ENCODE data around the gene ANKRD52. TPM values are rescaled to one million over a fixed set of nuclear protein-coding genes. Genes with fewer than 3 reads are reported as not detected.

ANKRD52 gene
- total and polyA plus RNA-seq, 9 of the 15 experiments (the other 6 are each of a cell fraction or from before 2014, with no cell fraction given): 0.52 to 46.8 (median 7.9) TPM

GRCh38 chr12:56221232-56221756 is 36.9 kb downstream of the ANKRD52 start:
- H3K79me2 ChIP-seq (ENCODE audit: control insufficient read depth, insufficient read depth, low read length): peaks cover 47% of the 10 kb centered on the region
- peak overlapping the region; percentile 96 for H3K4me2 ChIP-seq (ENCODE audit: insufficient read depth, low read length)
- peaks cover 20 to 31% of the 10 kb centered on the region in 2 experiments; a peak in 4 of 5 replicates for H3K4me1 ChIP-seq (replicated peaks in 1 of 2; ENCODE audit: control insufficient read depth in 2 of 2, insufficient read depth in 2 of 2, low read length in 2 of 2)
- ATAC-seq (peak; percentile 5), DNase-seq (ENCODE audit: extremely low read depth in 1 of 4, low spot score in 3 of 4) (peak in 1 of 4 experiments; percentile 27), FAIRE-seq (no peak)
- POLR2A ChIA-PET: interaction anchor here (0.6 to 3.4 kb wide), 24 partner anchors 10 to 327 kb away, joined by 3 to 68 read pairs (median 6); partner anchors contain the start of genes COQ10A, CS, ESYT1 and MYL6
- H3K9me1 ChIP-seq (ENCODE audit: control insufficient read depth, insufficient read depth, low read length): no peaks in the 10 kb centered on the region
- H3K27me3 ChIP-seq (ENCODE audit: control insufficient read depth in 2 of 2, insufficient read depth in 2 of 2, low read length in 2 of 2): no peaks in the 10 kb centered on the region
- intact Hi-C loops (cut with micrococcal nuclease) (loop anchor here (10.0 kb wide), 1 partner anchor 176 kb away; the partner anchor contains the start of gene RPS26), in situ Hi-C loops (cut with MboI) (no loop called here)
- WGBS (ENCODE audit: insufficient coverage, low coverage, missing lambda C conversion rate): under 1% methylated on average over 18 of the region's 21 CpGs
- H3K36me3 ChIP-seq (ENCODE audit: control insufficient read depth, insufficient read depth, low read length): peaks cover 8% of the 10 kb centered on the region; the same call in 2 of the 3 replicates
- H4K20me1 ChIP-seq (replicated peaks; ENCODE audit: control insufficient read depth, insufficient read depth, low read length): no peaks in the 10 kb centered on the region
- H3K9me3 ChIP-seq (replicated peaks; ENCODE audit: control insufficient read depth, insufficient read depth, low read depth, low read length): no peaks in the 10 kb centered on the region
- H3K9ac ChIP-seq (ENCODE audit: insufficient read depth in 1 of 2, low read depth in 2 of 2, low read length in 2 of 2): peak overlapping the region; percentile 85 to 97
- CTCF ChIA-PET (ENCODE audit: low intra/inter-chr PET ratio): interaction anchor here (1.4 kb wide), 1 partner anchor 32 kb away, joined by 5 read pairs; the partner anchor contains the start of gene SMARCC2
- peak overlapping the region; percentile 96 for H2AFZ ChIP-seq (ENCODE audit: low read depth, low read length)
- peak overlapping the region; percentile 93 for H3K27ac ChIP-seq (ENCODE audit: extremely low read depth, low read depth, low read length)
- BruUV-seq (replicated peaks): TSS peak; percentile 92
- peak overlapping the region; percentile 90 for H3K4me3 ChIP-seq
- no peak for TF ChIP-seq PTTG1 (tag; IDR thresholded peaks at IDR 0.05; ENCODE audit: low read depth)
- TF ChIP-seq TFAM (CRISPR knock-in tag; conservative IDR thresholded peaks at IDR 0.05): no peak
- TF ChIP-seq FOS (IDR thresholded peaks at IDR 0.05; ENCODE audit: extremely low read depth, insufficient read length): no peak
- no peak for TF ChIP-seq POLR2A (conservative IDR thresholded peaks at IDR 0.05)
- no peak for TF ChIP-seq ZNF3 (CRISPR knock-in tag; IDR thresholded peaks at IDR 0.05)
- TF ChIP-seq LARP7 (IDR thresholded peaks at IDR 0.05): peak; percentile 83; the same call in 1 of the 2 replicates
- TF ChIP-seq BACH1 (tag; IDR thresholded peaks at IDR 0.05): no peak
- TF ChIP-seq ETS1 (conservative IDR thresholded peaks at IDR 0.05; ENCODE audit: control insufficient read depth, low read depth, low read length): no peak
- TF ChIP-seq ZNF311 (CRISPR knock-in tag; IDR thresholded peaks at IDR 0.05): no peak
- TF ChIP-seq ARID4B (CRISPR knock-in tag; IDR thresholded peaks at IDR 0.05): 0 out of 2 replicates have a peak, but pooled peaks have one; percentile 12
- TF ChIP-seq MCM2 (IDR thresholded peaks at IDR 0.05; ENCODE audit: low read depth): no peak
- no peak for TF ChIP-seq ZBTB34 (CRISPR knock-in tag; IDR thresholded peaks at IDR 0.05)
- peak; percentile 50; the same call in 1 of the 2 replicates for TF ChIP-seq ZBTB7A (IDR thresholded peaks at IDR 0.05; ENCODE audit: borderline replicate concordance, control insufficient read depth, low read depth, low read length)
- peak; percentile 24; the same call in 1 of the 2 replicates for TF ChIP-seq ARID2 (IDR thresholded peaks at IDR 0.05)
- TF ChIP-seq CSDE1 (IDR thresholded peaks at IDR 0.05): no peak

Data from K562 (cell line).